CD4-positive, alpha-beta memory T cell (primary cell): Measurements from ENCODE around the gene CSRNP3. TPM values are rescaled to one million over a fixed set of nuclear protein-coding genes. Genes with fewer than 3 reads are reported as not detected.

Experiments
- CTCF ChIA-PET: fragments of 350-600 bp; sonication (Branson Sonifier 250); formaldehyde crosslinking; loops from one replicate; lab custom pipeline; 2021; ENCODE audit warnings: inconsistent platforms; ENCODE audit not compliant: partially characterized antibody; lab: Charles Lee
- POLR2A ChIA-PET: fragments of 350-600 bp; sonication (Branson Sonifier 250); formaldehyde crosslinking; loops from one replicate; lab custom pipeline; 2021; ENCODE audit not compliant: partially characterized antibody; lab: Charles Lee
- DNase-seq, 5 donors: peaks; one replicate each; pipeline versions ENCODE4 v3.0.0 to v3.0.0-alpha.2; 2020 to 2022; ENCODE audit warnings: mixed read lengths in 1 of 5
- H3K27ac ChIP-seq: one replicate; pipeline ENCODE4 v1.7.0; 2013; ENCODE audit warnings: low read depth, low read length
- H3K27me3 ChIP-seq: 2 replicates; pipeline ENCODE4 v1.7.0; 2013; ENCODE audit warnings: mild to moderate bottlenecking, low read length, moderate library complexity; ENCODE audit not compliant: insufficient read depth
- H3K36me3 ChIP-seq: 2 replicates; pipeline ENCODE4 v1.7.0; 2013; ENCODE audit warnings: mild to moderate bottlenecking, low read length, moderate library complexity; ENCODE audit not compliant: insufficient read depth
- H3K4me1 ChIP-seq: 2 replicates; pipeline ENCODE4 v1.7.0; 2013; ENCODE audit warnings: mild to moderate bottlenecking, low read length, moderate library complexity; ENCODE audit not compliant: insufficient read depth
- H3K4me3 ChIP-seq, 2 donors: one replicate each; pipeline ENCODE4 v1.7.0; 2013; ENCODE audit warnings: low read length in 2 of 2, mild to moderate bottlenecking in 1 of 2
- H3K9me3 ChIP-seq, 2 donors: one replicate each; pipeline ENCODE4 v1.7.0; 2013; ENCODE audit warnings: low read length in 2 of 2, control low read depth in 1 of 2; ENCODE audit not compliant: control insufficient read depth in 1 of 2
- H3K27ac Mint-ChIP-seq, 7 donors: one replicate each; pipeline ENCODE4 v1.8.0; 2020 to 2021; ENCODE audit warnings: mixed read lengths in 7 of 7, mild to moderate bottlenecking in 6 of 7, inconsistent platforms in 3 of 7, moderate library complexity in 3 of 7
- H3K27me3 Mint-ChIP-seq, 2 donors: one replicate each; pipeline ENCODE4 v1.8.0; 2020 to 2021; ENCODE audit warnings: mixed read lengths in 2 of 2
- H3K36me3 Mint-ChIP-seq, 2 donors: one replicate each; pipeline ENCODE4 v1.8.0; 2020 to 2021; ENCODE audit warnings: mixed read lengths in 2 of 2, inconsistent platforms in 1 of 2, mild to moderate bottlenecking in 1 of 2
- H3K4me1 Mint-ChIP-seq, 4 donors: one replicate each; pipeline ENCODE4 v1.8.0; 2020 to 2021; ENCODE audit warnings: mixed read lengths in 4 of 4, mild to moderate bottlenecking in 1 of 4
- H3K4me3 Mint-ChIP-seq, 8 donors: one replicate each; pipeline ENCODE4 v1.8.0; 2020 to 2021; ENCODE audit warnings: mixed read lengths in 8 of 8, mild to moderate bottlenecking in 7 of 8, moderate library complexity in 6 of 8, inconsistent platforms in 3 of 8
- H3K9me3 Mint-ChIP-seq, 8 donors: one replicate each; pipeline ENCODE4 v1.8.0; 2020 to 2021; ENCODE audit warnings: mixed read lengths in 8 of 8, mild to moderate bottlenecking in 5 of 8, inconsistent platforms in 3 of 8, moderate library complexity in 1 of 8
- intact Hi-C: fragments of 100-400 bp; cut with micrococcal nuclease; formaldehyde crosslinking; loops from one replicate; pipeline ENCODE4 v1.15.1; 2023
- polyA plus RNA-seq, 2 donors: library from polyadenylated mRNA; unstranded; fragments of 300-500 nt; fragmentation: Illumina TruSeq; gene quantifications; one replicate each; pipeline ENCODE4 v1.2.3, GENCODE V29; 2021
- total RNA-seq, 2 experiments: library from RNA; stranded (reverse); gene quantifications; one replicate each; pipeline ENCODE4 v1.2.3, GENCODE V29; 2021

Gene CSRNP3
- total and polyA plus RNA-seq, 4 experiments from 2014 or later: not detected

DNA sequence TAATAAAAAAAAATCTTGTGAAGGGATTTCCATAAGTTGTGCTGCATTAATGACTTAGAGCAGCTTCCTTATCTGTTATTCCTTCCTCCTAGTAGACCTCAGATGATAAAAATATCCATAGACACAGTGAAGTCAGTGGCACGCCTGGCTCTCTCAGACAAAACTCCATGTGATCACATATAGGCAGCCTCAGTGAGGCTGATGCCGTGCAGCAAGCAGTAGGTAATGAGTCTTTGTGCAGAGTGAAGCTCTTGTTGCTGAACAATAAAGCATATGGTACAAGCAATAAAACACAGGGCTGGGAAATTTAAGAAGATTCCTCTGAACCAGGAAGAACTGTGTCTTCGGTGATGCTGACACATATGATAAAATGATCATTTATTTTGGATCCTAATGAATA, 102.7 kb downstream of the CSRNP3 start:
- Mint-ChIP-seq H3K27ac (no peak overlapping the region), H3K9me3 (no peaks in the 10 kb centered on the region), H3K27me3 (no peaks in the 10 kb centered on the region), H3K36me3 (no peaks in the 10 kb centered on the region), H3K4me1 (no peaks in the 10 kb centered on the region), H3K4me3 (no peak overlapping the region)
- Histone ChIP-seq H3K36me3 (no peaks in the 10 kb centered on the region), H3K4me3 (no peak overlapping the region), H3K4me1 (no peaks in the 10 kb centered on the region), H3K9me3 (no peaks in the 10 kb centered on the region), H3K27me3 (no peaks in the 10 kb centered on the region), H3K27ac (no peak overlapping the region)
- POLR2A ChIA-PET: no interaction called here
- intact Hi-C loops: no loop called here
- CTCF ChIA-PET: no interaction called here
- DNase-seq: no peak

DNA sequence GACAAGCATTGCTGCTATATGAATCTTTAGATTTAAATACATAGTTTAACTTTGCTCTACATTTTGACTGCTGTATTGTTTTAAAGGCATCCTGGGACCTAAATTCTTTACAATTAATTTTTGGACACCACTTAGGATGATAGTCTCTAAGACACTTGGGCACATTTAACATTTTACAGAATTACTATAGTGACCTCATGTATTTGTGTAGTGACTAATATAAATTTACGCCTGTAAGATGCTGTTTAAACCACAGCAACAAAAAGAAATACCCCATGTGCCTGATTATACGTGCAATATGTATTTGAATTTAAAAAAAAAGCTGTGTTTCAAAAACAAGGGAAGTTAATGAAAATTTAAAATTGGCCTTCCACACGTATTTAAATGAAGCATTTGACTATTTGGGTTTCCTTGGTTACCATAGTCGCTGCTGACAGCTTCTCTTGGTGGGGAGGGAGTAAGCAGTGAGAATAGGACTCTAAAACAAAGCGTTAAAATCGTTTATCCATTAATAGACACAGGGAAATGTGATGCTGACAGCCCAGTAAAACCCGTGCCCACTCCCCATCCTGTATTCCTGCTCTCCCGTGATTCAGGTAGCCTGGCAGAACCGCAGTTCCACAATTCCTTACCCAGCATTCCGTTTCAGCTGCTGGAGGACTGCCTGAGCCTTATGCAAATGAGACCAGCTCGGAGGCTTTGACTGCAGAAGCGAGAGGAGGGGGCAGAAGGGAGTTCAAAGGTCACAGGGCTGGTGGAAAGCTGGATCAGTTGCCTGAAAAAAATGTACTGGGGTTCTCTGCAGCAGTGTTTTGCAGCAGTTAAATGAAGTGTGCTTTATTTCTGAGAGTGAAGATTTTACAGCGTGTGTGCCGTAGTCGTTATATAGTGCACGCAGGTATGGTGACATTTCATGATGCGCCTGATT, 104.3 kb downstream of the CSRNP3 start:
- H3K27ac Mint-ChIP-seq: no peak overlapping the region
- H3K36me3 Mint-ChIP-seq: no peaks in the 10 kb centered on the region
- no peaks in the 10 kb centered on the region for H3K4me1 Mint-ChIP-seq
- H3K27ac ChIP-seq: no peak overlapping the region
- DNase-seq: no peak
- ChIA-PET CTCF (no interaction called here), POLR2A (no interaction called here)
- no peaks in the 10 kb centered on the region for H3K4me1 ChIP-seq
- no peak overlapping the region for H3K4me3 ChIP-seq
- no peak overlapping the region for H3K4me3 Mint-ChIP-seq
- no peaks in the 10 kb centered on the region for H3K9me3 Mint-ChIP-seq
- intact Hi-C loops: no loop called here
- H3K36me3 ChIP-seq: no peaks in the 10 kb centered on the region
- no peaks in the 10 kb centered on the region for H3K27me3 ChIP-seq
- no peaks in the 10 kb centered on the region for H3K27me3 Mint-ChIP-seq
- H3K9me3 ChIP-seq: no peaks in the 10 kb centered on the region

DNA sequence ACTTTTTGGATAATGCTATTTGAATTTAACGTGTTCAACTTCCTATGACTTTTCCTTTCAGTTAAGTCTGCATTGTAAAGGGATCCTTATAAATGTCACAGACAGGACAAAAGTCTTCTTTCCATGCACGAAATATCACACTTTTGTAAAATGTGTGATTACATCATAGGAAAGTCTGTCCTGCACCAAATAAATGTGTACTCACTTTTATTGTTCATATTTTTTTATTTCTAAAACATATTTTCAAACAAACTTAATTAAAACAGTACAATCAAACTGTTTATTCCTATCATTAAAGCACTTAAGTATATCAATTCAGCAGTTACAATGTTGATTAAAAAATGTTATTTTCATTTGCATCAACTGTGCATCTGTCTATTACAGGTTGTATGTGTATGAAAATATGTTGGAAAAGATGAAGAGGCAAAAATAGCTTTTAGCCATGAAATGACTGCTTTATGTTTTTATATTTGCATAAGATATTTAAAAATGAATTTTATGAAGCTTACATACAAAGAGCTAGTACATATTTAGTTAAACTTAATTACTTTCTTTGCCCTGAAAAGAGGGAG, 105.6 kb downstream of the CSRNP3 start:
- ChIA-PET CTCF (no interaction called here), POLR2A (no interaction called here)
- Histone ChIP-seq H3K4me1 (no peaks in the 10 kb centered on the region), H3K4me3 (no peak overlapping the region), H3K36me3 (no peaks in the 10 kb centered on the region), H3K9me3 (no peaks in the 10 kb centered on the region), H3K27ac (no peak overlapping the region), H3K27me3 (no peaks in the 10 kb centered on the region)
- intact Hi-C loops: no loop called here
- Mint-ChIP-seq H3K4me3 (no peak overlapping the region), H3K27ac (no peak overlapping the region), H3K27me3 (no peaks in the 10 kb centered on the region), H3K9me3 (no peaks in the 10 kb centered on the region), H3K4me1 (no peaks in the 10 kb centered on the region), H3K36me3 (no peaks in the 10 kb centered on the region)
- DNase-seq: no peak

DNA sequence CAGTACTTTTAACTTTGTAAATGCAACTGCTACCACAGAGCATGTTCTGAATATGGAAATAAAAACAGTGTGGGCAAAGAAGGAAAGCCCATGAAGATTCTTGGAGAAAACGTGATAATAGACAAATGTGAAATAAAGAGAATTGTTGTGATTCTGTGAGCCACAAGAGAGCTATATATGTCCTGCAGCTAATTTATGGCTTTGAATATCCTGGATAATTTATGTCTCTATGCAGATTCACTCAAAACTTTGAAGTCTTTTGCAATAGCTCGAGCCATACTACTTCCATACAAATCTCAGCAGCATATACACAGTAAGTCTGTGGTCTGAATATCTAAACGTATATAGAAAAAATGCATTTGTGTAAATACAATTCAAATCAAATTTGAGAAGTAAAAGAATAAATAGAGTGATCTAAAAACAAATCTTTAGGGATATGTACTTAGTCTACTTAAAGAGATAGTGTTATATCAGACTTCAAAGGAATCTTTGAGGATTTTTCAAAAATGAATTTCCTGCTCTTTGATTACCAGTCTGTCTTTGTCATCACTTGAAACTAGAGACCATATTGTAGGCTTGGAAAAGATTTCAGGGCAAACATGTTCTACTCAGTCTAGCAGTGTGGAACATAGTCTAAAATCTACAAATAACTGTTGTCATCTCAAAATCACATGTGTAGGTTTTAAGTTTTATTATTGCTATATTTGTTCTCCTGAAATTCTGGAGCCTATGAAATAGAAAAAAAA, 107.1 kb downstream of the CSRNP3 start:
- ChIA-PET POLR2A (no interaction called here), CTCF (no interaction called here)
- Mint-ChIP-seq H3K4me3 (no peak overlapping the region), H3K36me3 (no peaks in the 10 kb centered on the region), H3K9me3 (no peaks in the 10 kb centered on the region), H3K27ac (no peak overlapping the region), H3K27me3 (no peaks in the 10 kb centered on the region), H3K4me1 (no peaks in the 10 kb centered on the region)
- H3K4me1 ChIP-seq: no peaks in the 10 kb centered on the region
- DNase-seq: no peak
- H3K4me3 ChIP-seq: no peak overlapping the region
- H3K27me3 ChIP-seq: no peaks in the 10 kb centered on the region
- intact Hi-C loops: no loop called here
- no peaks in the 10 kb centered on the region for H3K9me3 ChIP-seq
- no peak overlapping the region for H3K27ac ChIP-seq
- H3K36me3 ChIP-seq: no peaks in the 10 kb centered on the region

DNA sequence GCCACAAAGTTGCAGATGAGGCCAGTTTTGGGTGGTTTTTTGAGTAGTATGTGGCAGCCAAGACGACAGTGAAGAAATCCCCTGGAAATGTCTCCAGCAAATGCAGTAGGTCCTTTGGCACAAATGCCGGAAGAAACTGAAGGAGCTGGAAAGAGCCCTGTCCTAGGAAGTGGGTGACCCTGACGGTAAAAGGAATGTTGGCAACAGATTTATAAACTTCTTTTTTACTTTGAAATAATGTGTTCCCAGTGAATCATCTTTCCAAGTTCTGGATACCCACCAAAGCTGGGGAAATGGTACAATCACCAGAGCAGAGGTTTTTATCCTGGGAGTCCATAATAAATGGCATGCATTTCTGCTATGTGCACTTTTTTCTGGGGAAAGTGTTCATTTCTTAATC, 112.9 kb downstream of the CSRNP3 start:
- Mint-ChIP-seq H3K4me1 (no peaks in the 10 kb centered on the region), H3K9me3 (no peaks in the 10 kb centered on the region), H3K36me3 (no peaks in the 10 kb centered on the region), H3K4me3 (no peak overlapping the region), H3K27me3 (peaks cover 0 to 2% of the 10 kb centered on the region in 2 donors), H3K27ac (no peak overlapping the region)
- Histone ChIP-seq H3K4me3 (no peak overlapping the region), H3K36me3 (no peaks in the 10 kb centered on the region), H3K9me3 (no peaks in the 10 kb centered on the region), H3K27ac (no peak overlapping the region), H3K4me1 (no peaks in the 10 kb centered on the region), H3K27me3 (no peaks in the 10 kb centered on the region)
- DNase-seq: no peak
- intact Hi-C loops: no loop called here
- CTCF ChIA-PET: no interaction called here
- POLR2A ChIA-PET: no interaction called here

DNA sequence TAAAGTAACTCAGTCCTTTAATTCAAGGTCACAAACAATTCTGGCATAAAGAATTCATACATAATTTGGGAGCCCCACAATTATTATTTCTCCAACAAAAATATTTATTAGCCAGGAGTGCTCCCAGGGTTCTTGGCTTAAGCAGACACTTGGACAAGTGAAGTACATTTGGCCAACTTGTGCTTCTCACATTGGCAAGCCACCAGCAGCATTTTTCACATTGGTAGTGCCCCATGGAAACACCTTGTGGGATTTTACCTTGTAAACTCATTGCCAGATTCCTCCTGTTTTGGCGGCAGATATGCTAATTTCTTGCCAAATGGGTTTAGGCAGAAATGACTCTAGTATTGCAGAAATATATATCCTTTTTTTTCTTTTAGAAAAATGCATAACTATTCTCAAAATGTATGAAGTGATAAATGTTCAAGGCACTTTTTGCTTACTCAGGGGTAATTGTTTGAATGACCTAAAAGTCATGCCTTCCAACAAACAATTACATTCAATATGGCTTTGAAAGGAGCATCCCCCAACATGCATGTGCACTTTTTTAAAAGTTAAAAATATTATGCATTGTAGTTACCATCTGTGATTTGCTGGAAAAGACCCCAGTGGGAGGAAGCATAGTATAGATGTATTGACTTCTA, 113.5 kb downstream of the CSRNP3 start:
- intact Hi-C loops: no loop called here
- H3K4me3 Mint-ChIP-seq: no peak overlapping the region
- H3K27ac ChIP-seq: no peak overlapping the region
- no peaks in the 10 kb centered on the region for H3K36me3 Mint-ChIP-seq
- peaks cover 0 to 2% of the 10 kb centered on the region in 2 donors for H3K27me3 Mint-ChIP-seq
- H3K9me3 ChIP-seq: no peaks in the 10 kb centered on the region
- no peak for DNase-seq
- no peak overlapping the region for H3K27ac Mint-ChIP-seq
- no peak overlapping the region for H3K4me3 ChIP-seq
- H3K4me1 Mint-ChIP-seq: no peaks in the 10 kb centered on the region
- H3K36me3 ChIP-seq: no peaks in the 10 kb centered on the region
- ChIA-PET POLR2A (no interaction called here), CTCF (no interaction called here)
- H3K9me3 Mint-ChIP-seq: no peaks in the 10 kb centered on the region
- H3K27me3 ChIP-seq: no peaks in the 10 kb centered on the region
- no peaks in the 10 kb centered on the region for H3K4me1 ChIP-seq

DNA sequence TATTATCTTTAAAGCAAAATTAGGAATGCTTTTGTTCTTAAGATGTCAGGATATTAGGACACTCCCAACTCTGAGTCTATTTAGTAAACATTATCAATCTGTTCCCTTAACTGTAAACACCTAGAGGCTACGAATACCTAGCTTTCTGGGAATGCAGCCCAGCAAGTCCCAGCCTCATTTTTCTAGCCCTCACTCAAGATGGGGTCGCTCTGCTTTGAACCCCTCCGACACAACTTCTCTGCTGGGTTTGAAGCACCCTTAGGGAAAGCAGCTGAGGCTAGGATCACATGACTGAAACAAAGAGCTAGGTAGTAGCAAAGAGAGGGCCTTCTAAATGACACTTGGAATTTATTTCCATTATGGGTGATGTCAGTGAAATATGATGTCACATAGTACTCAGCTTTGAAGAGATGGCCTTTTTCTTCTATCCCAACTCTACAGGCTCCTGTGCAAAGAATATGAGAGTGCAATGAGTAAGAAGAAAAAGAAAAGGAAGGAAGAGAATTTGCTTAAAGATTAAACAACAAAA, 114.7 kb downstream of the CSRNP3 start:
- Histone ChIP-seq H3K27ac (no peak overlapping the region), H3K27me3 (no peaks in the 10 kb centered on the region), H3K36me3 (no peaks in the 10 kb centered on the region), H3K4me3 (no peak overlapping the region), H3K9me3 (no peaks in the 10 kb centered on the region), H3K4me1 (no peaks in the 10 kb centered on the region)
- DNase-seq: no peak
- no peak overlapping the region for H3K4me3 Mint-ChIP-seq
- intact Hi-C loops: no loop called here
- no peaks in the 10 kb centered on the region for H3K4me1 Mint-ChIP-seq
- ChIA-PET CTCF (no interaction called here), POLR2A (no interaction called here)
- no peaks in the 10 kb centered on the region for H3K36me3 Mint-ChIP-seq
- no peak overlapping the region for H3K27ac Mint-ChIP-seq
- peaks cover 0 to 2% of the 10 kb centered on the region in 2 donors for H3K27me3 Mint-ChIP-seq
- no peaks in the 10 kb centered on the region for H3K9me3 Mint-ChIP-seq
